Activated CD8-positive, alpha-beta T cell treated with anti-CD3 and anti-CD28 coated beads for 36 hours (primary cell): Measurements from ENCODE around the gene FRAT2. TPM values are rescaled to one million over a fixed set of nuclear protein-coding genes. Genes with fewer than 3 reads are reported as not detected.

ENCODE experiments used
- ATAC-seq: fragments of 200-7000 bp; cut with Tn5 transposase; one replicate; pipeline ENCODE4 v1.10.0; 2021; ENCODE audit warnings: mild to moderate bottlenecking, moderate library complexity
- CTCF ChIA-PET: fragments of 350-600 bp; sonication (Branson Sonifier 250); formaldehyde crosslinking; loops from one replicate; lab custom pipeline; 2021; ENCODE audit warnings: antibody characterized with exemption; lab: Charles Lee
- POLR2A ChIA-PET: fragments of 350-600 bp; sonication (Branson Sonifier 250); formaldehyde crosslinking; loops from one replicate; lab custom pipeline; 2021; ENCODE audit warnings: antibody characterized with exemption; lab: Charles Lee
- DNase-seq: peaks from one replicate; pipeline ENCODE4 v3.0.0-alpha.2; 2020
- H3K27ac Mint-ChIP-seq: one replicate; pipeline ENCODE4 v1.8.0; 2021; ENCODE audit warnings: mild to moderate bottlenecking, mixed read lengths
- H3K27me3 Mint-ChIP-seq: one replicate; pipeline ENCODE4 v1.8.0; 2021; ENCODE audit warnings: mixed read lengths
- H3K36me3 Mint-ChIP-seq: one replicate; pipeline ENCODE4 v1.8.0; 2021; ENCODE audit warnings: low read depth, mixed read lengths
- H3K4me1 Mint-ChIP-seq: one replicate; pipeline ENCODE4 v1.8.0; 2021; ENCODE audit warnings: low read depth, mixed read lengths
- H3K4me3 Mint-ChIP-seq: one replicate; pipeline ENCODE4 v1.8.0; 2021; ENCODE audit warnings: mild to moderate bottlenecking, moderate library complexity, mixed read lengths
- H3K9me3 Mint-ChIP-seq: one replicate; pipeline ENCODE4 v1.8.0; 2021; ENCODE audit warnings: mixed read lengths
- intact Hi-C: fragments of 100-400 bp; cut with micrococcal nuclease; formaldehyde crosslinking; loops from one replicate; pipeline ENCODE4 v1.10.0; 2022
- total RNA-seq, 2 experiments: library from RNA; stranded (reverse); gene quantifications; one replicate each; pipeline ENCODE4 v1.2.3, GENCODE V29; 2021
- TF ChIP-seq, protein P1 (sequence below): fragments of 200-600 bp; IDR thresholded peaks from one replicate; pipeline ENCODE4 v1.8.0; 2022; ENCODE audit warnings: antibody characterized with exemption, mild to moderate bottlenecking

FRAT2 gene
- total RNA-seq, 2 experiments from 2014 or later = 5.6 to 6.4 TPM

DNA sequence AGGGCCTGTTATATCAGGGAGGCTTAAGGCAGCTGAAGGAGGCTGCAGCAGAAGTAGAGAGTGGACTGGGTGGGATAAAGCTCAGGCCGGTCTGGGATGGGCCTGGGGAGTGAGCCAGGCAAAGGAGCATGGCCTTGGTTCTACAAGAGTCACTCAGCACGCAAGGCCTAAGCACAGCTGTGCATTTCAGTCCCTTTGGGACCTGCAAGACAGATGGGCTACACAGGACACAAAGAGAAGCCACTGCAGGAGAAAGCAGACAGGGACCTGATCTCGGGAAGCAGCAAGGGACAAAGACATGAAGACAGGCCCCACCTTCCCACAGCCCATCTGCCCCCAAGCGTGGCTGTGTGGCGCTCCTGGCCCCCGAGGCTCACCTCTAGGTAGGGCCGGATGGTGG lies 37.2 kb upstream of the FRAT2 start:
- no peak overlapping the region for H3K4me3 Mint-ChIP-seq

DNA sequence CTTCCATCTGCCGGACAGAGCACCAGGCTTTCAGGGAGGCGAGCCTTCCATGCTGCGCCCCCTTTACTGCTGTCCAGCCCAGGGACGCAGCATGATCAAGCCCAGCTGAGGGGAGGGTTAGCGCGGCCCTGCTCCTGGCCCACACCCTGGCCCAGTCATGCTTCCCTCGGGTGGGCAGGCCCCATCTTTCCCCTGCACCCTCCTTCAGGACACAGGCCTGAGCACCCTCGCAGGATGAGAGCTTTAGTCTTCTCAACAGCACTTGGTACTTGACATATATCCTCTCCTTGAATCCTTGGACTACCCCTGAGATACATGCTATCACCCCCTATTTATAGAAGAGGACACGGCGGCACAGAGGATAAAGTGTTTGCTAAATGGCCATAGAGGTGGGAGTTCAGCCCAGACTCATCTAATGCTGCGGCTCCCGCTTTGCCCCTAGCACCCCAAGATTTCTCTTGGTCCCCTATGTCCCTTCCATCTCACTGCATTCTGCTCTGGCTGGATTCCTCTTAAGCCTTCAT lies 32.7 kb upstream of the FRAT2 start:
- TF ChIP-seq, protein P1, sequence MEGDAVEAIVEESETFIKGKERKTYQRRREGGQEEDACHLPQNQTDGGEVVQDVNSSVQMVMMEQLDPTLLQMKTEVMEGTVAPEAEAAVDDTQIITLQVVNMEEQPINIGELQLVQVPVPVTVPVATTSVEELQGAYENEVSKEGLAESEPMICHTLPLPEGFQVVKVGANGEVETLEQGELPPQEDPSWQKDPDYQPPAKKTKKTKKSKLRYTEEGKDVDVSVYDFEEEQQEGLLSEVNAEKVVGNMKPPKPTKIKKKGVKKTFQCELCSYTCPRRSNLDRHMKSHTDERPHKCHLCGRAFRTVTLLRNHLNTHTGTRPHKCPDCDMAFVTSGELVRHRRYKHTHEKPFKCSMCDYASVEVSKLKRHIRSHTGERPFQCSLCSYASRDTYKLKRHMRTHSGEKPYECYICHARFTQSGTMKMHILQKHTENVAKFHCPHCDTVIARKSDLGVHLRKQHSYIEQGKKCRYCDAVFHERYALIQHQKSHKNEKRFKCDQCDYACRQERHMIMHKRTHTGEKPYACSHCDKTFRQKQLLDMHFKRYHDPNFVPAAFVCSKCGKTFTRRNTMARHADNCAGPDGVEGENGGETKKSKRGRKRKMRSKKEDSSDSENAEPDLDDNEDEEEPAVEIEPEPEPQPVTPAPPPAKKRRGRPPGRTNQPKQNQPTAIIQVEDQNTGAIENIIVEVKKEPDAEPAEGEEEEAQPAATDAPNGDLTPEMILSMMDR = no peak
- intact Hi-C loops = no loop called here
- Mint-ChIP-seq H3K27me3 (no peaks in the 10 kb centered on the region), H3K4me1 (no peaks in the 10 kb centered on the region), H3K27ac (no peak overlapping the region), H3K9me3 (no peaks in the 10 kb centered on the region), H3K4me3 (no peak overlapping the region), H3K36me3 (peaks cover 37% of the 10 kb centered on the region)
- ChIA-PET CTCF (no interaction called here), POLR2A (interaction anchor here (0.7 kb wide), 1 partner anchor 223 kb away, joined by 3 read pairs; no protein-coding TSS in a partner anchor)
- no peak for ATAC-seq
- DNase-seq = no peak

More for the DNA sequence above, 37.2 kb upstream of the FRAT2 start:
- H3K4me1 Mint-ChIP-seq = no peaks in the 10 kb centered on the region
- ATAC-seq (no peak), DNase-seq (no peak)
- TF ChIP-seq, protein P1 = no peak
- no peaks in the 10 kb centered on the region for H3K9me3 Mint-ChIP-seq
- H3K36me3 Mint-ChIP-seq = peaks cover 37% of the 10 kb centered on the region
- H3K27me3 Mint-ChIP-seq = no peaks in the 10 kb centered on the region
- intact Hi-C loops = no loop called here
- POLR2A ChIA-PET = no interaction called here
- CTCF ChIA-PET = interaction anchor here (0.7 to 1.0 kb wide), 2 partner anchors 13 to 194 kb away, joined by 3 read pairs; no protein-coding TSS in a partner anchor
- H3K27ac Mint-ChIP-seq = no peak overlapping the region

DNA sequence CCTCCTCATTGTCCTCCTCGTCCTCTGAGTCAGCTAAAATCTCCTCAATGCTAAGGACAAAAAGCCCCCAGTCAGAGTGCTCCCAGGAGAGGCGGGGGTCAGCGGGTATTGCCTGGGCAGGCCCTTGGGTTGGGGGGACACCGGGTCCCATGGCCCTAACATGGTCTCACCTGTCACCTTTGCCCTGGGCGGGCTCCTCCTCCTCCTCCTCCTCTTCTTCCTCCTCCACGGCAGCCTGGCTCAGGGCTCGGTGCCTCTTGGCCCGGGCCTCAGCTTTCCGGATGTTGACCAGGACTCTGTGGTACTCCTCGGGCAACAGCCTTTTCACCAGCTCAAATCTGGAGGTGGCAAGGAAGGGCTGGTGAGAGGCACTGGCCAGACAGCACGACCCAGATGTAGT lies 32.0 kb upstream of the FRAT2 start:
- POLR2A ChIA-PET = interaction anchor here (0.7 to 1.6 kb wide), 2 partner anchors 33 to 224 kb away, joined by 3 read pairs; no protein-coding TSS in a partner anchor
- no peaks in the 10 kb centered on the region for H3K4me1 Mint-ChIP-seq

DNA sequence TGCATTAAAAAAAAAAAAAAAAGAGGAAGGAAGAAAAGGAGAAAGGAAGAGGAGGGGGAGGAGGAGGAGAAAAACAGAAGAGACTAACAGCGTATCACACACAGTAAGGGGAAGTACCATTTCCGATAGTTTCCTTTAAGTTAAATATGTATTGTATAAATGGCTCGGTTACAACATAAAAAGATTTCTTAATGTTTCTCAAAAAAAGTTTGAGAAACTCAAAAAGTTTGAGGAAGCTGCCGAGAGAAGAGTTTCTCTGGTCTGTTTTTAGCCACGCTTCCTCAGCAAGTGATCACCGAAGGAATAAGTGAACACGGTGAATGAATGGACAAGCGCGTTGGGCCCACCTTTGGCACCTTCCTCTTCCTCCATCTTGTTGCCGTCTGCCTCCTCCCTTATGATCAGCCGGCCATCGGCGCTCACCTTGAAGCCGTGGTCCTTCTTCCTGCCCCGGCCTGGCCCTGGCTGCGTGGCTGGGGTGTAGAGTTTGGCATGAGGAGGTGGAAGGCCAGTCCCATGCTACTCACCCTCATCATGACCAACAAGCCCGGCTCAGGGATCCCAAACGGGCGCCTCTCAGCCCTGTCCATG lies 31.3 kb upstream of the FRAT2 start:
- H3K27ac Mint-ChIP-seq = no peak overlapping the region
- DNase-seq (no peak), ATAC-seq (no peak)
- CTCF ChIA-PET = interaction anchor here (0.9 kb wide), 1 partner anchor 87 kb away, joined by 3 read pairs; no protein-coding TSS in a partner anchor
- H3K4me3 Mint-ChIP-seq = no peak overlapping the region
- no peaks in the 10 kb centered on the region for H3K27me3 Mint-ChIP-seq
- POLR2A ChIA-PET = interaction anchor here (1.6 kb wide), 1 partner anchor 34 kb away, joined by 3 read pairs; no protein-coding TSS in a partner anchor
- no peaks in the 10 kb centered on the region for H3K9me3 Mint-ChIP-seq
- intact Hi-C loops = no loop called here
- peaks cover 29% of the 10 kb centered on the region for H3K36me3 Mint-ChIP-seq
- TF ChIP-seq, protein P1 = no peak
- H3K4me1 Mint-ChIP-seq = no peaks in the 10 kb centered on the region

More for the DNA sequence above, 32.0 kb upstream of the FRAT2 start:
- H3K4me3 Mint-ChIP-seq = no peak overlapping the region
- H3K36me3 Mint-ChIP-seq = peaks cover 32% of the 10 kb centered on the region
- CTCF ChIA-PET = no interaction called here
- DNase-seq = no peak
- H3K9me3 Mint-ChIP-seq = no peaks in the 10 kb centered on the region
- no peak for ATAC-seq
- TF ChIP-seq, protein P1 = no peak
- intact Hi-C loops = no loop called here
- H3K27ac Mint-ChIP-seq = no peak overlapping the region
- no peaks in the 10 kb centered on the region for H3K27me3 Mint-ChIP-seq

DNA sequence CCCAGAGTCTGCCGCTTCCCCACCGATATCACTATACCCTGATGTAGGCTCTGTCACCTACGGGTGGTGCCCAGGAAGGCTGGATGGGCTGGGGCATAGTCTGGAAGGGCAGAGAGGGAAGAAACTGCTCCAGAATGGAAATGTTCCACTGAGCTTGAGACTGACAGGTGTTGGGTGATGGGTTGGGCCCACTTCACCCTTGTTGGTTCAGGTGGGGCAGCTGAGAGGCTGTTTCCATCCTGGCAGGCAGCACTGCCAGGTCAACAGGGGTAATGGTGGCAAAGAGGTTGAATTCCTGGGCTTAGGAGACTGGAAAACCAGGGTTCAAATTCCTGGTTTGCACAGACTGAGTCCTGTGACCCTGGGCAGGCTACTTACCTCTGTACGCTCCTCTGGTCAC lies 28.5 kb upstream of the FRAT2 start:
- H3K4me1 Mint-ChIP-seq = no peaks in the 10 kb centered on the region
- ChIA-PET CTCF (no interaction called here), POLR2A (no interaction called here)
- TF ChIP-seq, protein P1 = no peak
- no peaks in the 10 kb centered on the region for H3K27me3 Mint-ChIP-seq
- no peak overlapping the region for H3K4me3 Mint-ChIP-seq
- intact Hi-C loops = no loop called here
- H3K36me3 Mint-ChIP-seq = peaks cover 23% of the 10 kb centered on the region
- DNase-seq (no peak), ATAC-seq (no peak)
- H3K27ac Mint-ChIP-seq = no peak overlapping the region
- no peaks in the 10 kb centered on the region for H3K9me3 Mint-ChIP-seq
